GM19023 (cell line): ENCODE results near the gene RNASE8.
A peak's percentile ranks its signal among the peaks of the same experiment; 100 is the strongest.

Source experiments
- ATAC-seq: cut with Tn5 transposase; IDR thresholded peaks from one replicate; pipeline ENCODE4 v1.9.1; 2021; ENCODE audit warnings: mild to moderate bottlenecking, moderate library complexity; ENCODE audit not compliant: unreplicated experiment

RNASE8 gene

GRCh38 chr14:21071225-21072030, 13.8 kb downstream of the RNASE8 start:
- peak; percentile 70 for ATAC-seq

DNA sequence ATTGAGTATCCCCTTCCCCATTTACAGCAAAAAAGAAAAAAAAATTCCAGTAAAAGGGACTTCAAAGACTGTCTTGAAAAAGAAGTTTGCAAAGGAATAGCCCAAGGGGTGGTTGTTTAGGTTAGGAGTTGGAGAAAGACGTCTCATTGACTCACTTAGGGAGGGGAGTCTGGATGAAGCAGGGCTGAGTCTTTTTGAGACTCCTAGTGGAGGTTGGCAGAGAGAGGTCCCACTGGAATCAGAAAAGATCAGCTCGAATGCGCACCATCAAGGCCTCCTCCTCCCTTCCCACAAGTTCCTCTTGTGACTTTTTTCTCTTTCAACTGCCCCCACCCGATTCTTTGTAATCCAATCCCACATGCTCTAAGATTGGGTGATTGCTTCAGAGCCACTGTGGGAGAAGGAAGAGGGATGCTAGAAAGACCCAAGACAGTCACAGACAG, 14.4 kb downstream of the RNASE8 start:
- no peak for ATAC-seq

DNA sequence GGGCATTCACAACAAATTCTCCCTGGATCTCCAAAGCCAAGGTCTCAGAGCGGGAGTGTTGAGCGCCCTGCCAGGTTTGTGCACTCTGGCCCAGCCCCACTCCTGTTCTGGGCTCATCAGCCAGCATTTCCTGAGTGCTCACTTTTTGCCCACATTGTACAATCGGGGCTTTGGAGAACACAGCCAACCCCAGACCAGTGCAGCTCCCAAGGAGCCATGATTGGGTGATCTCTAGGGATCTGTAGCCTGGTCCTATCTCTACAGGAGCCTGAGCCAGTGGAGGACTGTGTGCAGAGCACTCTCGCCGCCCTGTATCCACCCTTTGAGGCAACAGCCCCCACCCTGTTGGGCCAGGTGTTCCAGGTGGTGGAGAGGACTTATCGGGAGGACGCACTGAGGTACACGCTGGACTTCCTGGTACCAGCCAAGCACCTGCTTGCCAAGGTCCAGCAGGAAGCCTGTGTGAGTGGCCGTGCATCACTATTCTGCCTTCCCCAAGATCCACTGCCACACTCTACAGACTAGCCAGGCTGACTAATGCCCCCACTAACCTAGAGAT, 15.2 kb downstream of the RNASE8 start:
- no peak for ATAC-seq

- ATAC-seq, result no peak
Observed at GRCh38 chr14:21073921-21074320, 16.3 kb downstream of the RNASE8 start.

- no peak for ATAC-seq
Observed at GRCh38 chr14:21074398-21075272, 17.0 kb downstream of the RNASE8 start.

DNA sequence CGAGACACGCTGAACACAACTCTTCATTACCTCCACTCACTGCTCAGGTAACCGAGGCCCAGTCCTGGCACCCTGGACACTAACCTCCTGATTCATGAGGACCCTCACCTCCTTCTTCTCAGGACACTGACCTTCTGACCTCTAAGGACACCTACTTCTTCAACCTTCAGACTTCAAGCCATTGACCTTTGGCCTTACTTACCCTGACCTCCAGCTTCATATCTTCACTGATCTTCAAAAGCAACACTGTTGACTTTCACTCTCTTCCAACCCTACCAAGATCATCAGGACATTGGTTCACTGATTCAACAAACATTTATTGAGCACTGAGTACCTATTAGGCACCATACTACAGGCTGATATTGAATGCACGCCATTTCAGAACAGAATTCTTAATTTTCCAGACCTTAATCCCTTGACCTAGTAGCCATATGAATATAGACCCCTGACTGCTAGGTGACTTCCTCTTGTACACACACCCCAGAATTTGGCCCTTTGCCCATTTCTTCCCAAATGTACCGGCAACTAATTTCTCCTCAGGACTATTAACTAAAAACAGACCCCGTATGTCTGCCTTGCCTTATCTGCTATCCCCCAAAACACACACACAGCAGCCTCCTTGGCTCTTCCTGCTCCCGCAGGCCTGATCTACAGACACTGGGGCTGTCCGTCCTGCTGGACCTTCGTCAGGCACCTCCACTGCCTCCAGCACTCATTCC, 18.3 kb downstream of the RNASE8 start:
- ATAC-seq, result no peak

DNA sequence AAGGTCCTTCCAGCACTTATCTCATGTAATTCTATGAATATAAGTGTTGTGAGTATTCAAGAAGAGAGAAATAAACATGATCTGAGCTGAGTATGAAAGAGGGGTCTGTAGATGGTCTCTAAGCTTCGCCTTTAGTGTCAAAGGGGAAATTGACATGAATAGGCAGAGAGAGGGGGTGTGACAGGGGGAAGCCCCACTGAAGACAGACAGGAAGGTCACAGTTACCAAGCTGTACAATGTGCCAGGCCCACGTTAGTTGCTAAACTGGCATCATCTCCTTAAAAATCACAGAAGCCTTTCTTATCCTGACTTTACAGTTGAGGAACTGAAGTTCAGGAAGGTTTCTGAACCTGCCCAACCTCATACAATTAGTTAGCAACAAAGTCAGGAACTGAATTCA, 20.1 kb downstream of the RNASE8 start:
- ATAC-seq, result no peak

GRCh38 chr14:21078287-21078686, 20.7 kb downstream of the RNASE8 start:
- ATAC-seq, result no peak

DNA sequence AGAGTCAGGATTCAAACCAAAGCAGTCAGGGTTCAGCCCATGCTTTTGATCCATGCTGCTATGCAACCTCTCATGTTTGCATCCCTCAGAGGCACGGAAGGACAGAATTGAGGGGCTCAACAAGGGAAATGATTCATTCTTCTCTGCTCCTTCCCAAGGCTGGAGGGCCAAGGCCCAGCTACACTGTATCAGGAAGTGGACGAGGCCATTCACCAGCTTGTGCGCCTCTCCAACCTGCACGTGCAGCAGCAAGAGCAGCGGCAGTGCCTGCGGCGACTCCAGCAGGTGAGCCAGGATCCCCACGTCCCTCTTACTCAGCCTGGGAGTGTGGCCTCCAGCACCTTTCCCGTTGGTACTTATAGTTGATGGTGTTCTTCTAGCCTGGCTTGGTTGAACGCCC, 21.1 kb downstream of the RNASE8 start:
- ATAC-seq, result no peak

- no peak for ATAC-seq
Observed at GRCh38 chr14:21081521-21082142, 24.0 kb downstream of the RNASE8 start.

- ATAC-seq, result no peak
Observed at GRCh38 chr14:21083565-21084325, 26.1 kb downstream of the RNASE8 start.

- ATAC-seq, result no peak
Observed at GRCh38 chr14:21084396-21084795, 26.8 kb downstream of the RNASE8 start.

- no peak for ATAC-seq
Observed at GRCh38 chr14:21084998-21085853, 27.6 kb downstream of the RNASE8 start.

DNA sequence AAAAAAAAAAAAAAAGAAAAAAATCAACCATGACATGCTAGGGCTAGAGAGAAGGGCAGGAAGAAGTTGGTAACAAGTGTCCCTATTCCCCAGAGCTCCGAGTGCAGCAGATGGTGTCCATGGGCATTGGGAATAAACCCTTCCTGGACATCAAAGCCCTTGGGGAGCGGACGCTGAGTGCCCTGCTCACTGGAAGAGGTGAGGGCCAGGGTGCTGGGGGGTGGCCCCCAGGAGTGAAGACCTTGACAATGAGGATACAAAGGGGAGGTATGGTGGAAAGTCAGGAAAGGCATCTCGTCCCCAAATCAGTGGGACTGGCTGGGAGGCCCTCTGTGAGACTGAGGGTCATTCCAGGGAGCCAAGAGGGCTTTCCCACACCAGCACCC, 29.3 kb downstream of the RNASE8 start:
- no peak for ATAC-seq

DNA sequence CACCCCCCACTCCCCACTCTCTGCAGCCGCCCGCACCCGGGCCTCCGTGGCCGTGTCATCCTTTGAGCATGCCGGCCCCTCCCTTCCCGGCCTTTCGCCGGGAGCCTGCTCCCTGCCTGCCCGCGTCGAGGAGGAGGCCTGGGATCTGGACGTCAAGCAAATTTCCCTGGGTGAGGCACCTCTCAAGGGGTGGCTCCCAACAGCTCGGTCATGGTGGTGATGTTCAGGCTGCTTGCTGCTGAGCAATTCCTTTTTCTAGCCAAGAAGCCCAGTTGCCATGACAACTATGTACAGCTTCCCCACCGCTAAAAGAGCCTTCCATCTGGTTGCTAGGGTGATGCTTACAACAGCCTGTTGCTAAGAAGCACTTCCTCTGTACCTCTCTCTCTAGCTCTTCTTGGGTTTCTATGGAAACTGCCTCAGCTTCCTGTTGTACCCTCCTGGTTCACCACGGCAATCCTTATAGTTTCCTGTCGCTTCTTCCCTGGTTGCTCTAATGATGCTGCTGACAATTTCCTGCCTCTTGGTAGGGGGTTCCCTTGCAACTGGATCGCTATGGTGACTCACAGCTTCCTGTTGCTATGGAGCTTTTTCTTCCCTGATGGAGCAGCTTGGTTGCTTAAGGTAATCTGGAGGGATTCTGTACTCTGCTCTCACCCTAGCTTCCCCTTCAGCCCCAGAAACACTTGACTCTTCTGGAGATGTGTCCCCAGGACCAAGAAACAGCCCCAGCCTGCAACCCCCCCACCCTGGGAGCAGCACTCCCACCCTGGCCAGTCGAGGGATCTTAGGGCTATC, 29.9 kb downstream of the RNASE8 start:
- peak; percentile 54 for ATAC-seq

DNA sequence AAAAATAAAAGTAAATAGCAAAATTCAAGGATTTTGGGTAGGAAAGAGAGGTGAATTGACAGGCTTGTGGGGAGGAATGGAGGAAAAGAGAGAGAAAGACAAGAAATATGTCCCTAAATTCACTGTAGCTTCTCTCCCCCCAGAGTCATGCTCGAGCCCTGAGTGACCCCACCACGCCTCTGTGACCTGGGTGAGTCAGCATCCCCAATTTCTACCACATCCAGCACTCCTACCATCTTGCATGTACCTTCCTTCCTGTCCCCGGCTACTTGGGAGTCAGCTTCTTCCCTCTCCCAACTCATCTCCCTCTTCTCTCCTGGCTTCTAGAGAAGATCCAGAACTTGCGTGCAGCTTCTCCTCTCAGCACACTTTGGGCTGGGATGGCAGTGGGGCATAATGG, 31.1 kb downstream of the RNASE8 start:
- no peak for ATAC-seq

- no peak for ATAC-seq
Observed at GRCh38 chr14:21089271-21089670, 31.6 kb downstream of the RNASE8 start.

GRCh38 chr14:21089877-21090193, 32.2 kb downstream of the RNASE8 start:
- ATAC-seq, result no peak
